Stimulated activated CD8-positive, alpha-beta memory T cell treated with anti-CD3 and anti-CD28 coated beads, Interleukin-12 subunit alpha, Interleukin-12 subunit beta, amount 100 ng/mL, for 1 hour (primary cell): ENCODE measurements around the gene PRSS2.

Experiments
- DNase-seq: peaks from one replicate; pipeline ENCODE4 v3.0.0-alpha.2; 2020; ENCODE audit warnings: low read depth

The PRSS2 gene

DNA sequence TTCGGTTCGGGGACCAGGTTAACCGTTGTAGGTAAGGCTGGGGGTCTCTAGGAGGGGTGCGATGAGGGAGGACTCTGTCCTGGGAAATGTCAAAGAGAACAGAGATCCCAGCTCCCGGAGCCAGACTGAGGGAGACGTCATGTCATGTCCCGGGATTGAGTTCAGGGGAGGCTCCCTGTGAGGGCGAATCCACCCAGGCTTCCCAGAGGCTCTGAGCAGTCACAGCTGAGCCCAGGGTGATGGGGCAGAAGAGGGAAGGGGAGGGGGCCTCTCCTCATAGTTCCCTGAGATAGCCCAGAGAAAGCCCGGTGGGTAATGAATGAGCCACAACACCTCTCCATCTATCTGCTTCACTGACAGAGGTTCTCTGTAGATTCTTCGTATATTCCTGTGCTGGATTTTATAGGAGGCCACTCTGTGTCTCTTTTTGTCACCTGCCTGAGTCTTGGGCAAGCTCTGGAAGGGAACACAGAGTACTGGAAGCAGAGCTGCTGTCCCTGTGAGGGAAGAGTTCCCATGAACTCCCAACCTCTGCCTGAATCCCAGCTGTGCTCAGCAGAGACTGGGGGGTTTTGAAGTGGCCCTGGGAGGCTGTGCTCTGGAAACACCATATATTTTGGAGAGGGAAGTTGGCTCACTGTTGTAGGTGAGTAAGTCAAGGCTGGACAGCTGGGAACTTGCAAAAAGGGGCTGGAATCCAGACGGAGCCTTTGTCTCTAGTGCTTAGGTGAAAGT is 16.4 kb downstream of the PRSS2 start:
- no peak for DNase-seq

DNA sequence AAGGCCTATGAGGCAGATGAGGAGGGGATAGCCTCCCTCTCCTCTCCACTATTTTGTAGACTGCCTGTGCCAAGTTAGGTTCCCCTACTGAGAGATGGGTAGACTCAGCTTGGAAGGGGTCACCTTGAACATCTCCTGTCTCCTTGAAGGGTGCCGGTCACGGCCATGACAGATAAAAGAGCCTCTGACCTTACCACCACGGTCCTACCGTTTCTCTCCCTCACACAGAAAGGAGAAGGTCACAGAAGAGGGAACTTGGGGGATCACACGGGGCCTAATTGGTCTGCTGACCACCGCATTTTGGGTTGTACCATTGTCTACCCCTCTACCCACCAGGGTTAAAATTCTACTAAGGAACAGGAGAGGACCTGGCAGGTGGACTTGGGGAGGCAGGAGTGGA is 17.0 kb downstream of the PRSS2 start:
- no peak for DNase-seq

DNA sequence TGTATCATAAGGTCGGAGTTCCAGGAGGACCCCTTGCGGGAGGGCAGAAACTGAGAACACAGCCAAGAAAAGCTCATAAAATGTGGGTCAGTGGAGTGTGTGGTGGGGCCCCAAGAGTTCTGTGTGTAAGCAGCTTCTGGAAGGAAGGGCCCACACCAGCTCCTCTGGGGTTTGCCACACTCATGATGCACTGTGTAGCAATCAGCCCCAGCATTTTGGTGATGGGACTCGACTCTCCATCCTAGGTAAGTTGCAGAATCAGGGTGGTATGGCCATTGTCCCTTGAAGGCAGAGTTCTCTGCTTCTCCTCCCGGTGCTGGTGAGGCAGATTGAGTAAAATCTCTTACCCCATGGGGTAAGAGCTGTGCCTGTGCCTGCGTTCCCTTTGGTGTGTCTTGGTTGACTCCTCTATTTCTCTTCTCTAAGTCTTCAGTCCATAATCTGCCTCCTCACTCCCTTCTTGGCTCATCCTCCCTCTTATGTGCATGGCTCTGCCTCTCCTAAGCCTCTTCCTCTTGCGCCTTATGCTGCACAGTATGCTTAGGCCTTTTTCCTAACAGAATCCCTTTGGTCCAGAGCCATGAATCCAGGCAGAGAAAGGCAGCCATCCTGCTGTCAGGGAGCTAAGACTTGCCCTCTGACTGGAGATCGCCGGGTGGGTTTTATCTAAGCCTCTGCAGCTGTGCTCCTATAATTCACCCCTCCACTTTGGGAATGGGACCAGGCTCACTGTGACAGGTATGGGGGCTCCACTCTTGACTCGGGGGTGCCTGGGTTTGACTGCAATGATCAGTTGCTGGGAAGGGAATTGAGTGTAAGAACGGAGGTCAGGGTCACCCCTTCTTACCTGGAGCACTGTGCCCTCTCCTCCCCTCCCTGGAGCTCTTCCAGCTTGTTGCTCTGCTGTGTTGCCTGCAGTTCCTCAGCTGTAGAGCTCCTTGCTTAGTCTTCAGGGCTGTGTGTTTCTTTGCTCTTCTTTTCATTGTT is 17.8 kb downstream of the PRSS2 start:
- DNase-seq = no peak

DNA sequence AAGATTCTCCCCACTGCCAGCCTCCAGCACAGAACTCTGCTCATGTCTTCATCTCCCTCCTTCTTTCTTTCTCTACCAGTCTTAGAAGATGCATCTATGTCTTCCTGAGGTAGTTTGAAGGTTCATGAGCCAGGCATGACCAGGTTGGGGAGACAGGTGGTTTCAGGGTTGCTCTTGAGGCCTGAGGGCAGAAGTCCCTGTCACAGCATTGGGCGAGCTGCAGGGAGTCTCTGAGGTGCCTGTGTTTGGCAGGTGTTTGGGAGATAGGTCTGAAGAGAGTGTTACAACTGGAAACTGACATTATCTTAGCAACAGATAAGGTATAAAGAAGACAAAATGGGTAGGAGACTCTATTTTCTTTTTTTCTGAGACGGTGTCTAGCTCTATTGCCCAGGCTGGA is 18.7 kb downstream of the PRSS2 start:
- no peak for DNase-seq

DNA sequence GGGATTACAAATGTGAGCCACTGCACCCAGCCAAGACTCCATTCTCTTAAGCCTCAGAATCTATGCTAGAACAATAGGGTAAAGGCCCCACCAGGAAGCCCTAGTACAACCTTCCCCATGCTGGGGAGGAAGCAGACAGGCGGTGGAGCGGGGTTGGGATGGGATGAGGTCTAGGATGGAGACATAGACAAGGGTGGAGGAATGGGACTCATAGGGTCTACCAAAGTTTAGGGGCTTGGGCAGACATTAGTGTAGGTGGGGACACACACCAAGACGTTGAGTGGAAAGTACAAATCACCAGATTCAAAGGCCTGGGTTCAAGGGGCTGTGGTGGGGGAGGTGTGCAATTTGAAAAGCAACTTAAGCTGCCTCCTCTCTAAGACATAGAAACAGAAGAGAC is 19.3 kb downstream of the PRSS2 start:
- no peak for DNase-seq

DNA sequence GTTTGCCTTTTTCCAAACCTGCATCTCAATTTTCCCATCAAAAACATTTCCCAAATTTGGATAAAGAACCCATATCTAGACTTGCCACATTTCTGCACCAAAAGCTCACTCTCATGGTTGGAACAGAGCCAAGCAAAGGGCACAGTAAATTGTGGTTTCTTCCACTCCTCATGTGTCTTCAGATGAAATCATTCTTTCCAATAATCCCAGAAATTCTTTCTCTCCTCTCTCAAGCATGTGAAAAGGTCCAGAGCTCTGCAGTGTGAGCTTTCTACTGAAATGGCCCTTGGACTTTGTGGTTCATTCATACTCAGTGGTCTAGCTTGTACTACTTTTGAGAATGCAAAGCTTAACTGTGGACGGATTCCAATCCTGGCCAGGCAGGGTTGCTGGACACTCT is 19.8 kb downstream of the PRSS2 start:
- DNase-seq = no peak

DNA sequence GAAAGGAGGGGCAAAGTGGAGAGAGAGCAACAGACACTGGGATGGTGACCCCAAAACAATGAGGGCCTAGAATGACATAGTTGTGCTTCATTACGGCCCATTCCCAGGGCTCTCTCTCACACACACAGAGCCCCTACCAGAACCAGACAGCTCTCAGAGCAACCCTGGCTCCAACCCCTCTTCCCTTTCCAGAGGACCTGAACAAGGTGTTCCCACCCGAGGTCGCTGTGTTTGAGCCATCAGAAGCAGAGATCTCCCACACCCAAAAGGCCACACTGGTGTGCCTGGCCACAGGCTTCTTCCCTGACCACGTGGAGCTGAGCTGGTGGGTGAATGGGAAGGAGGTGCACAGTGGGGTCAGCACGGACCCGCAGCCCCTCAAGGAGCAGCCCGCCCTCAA is 20.7 kb downstream of the PRSS2 start:
- no peak for DNase-seq

DNA sequence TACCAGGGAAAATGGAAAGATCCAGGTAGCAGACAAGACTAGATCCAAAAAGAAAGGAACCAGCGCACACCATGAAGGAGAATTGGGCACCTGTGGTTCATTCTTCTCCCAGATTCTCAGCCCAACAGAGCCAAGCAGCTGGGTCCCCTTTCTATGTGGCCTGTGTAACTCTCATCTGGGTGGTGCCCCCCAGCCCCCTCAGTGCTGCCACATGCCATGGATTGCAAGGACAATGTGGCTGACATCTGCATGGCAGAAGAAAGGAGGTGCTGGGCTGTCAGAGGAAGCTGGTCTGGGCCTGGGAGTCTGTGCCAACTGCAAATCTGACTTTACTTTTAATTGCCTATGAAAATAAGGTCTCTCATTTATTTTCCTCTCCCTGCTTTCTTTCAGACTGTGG is 21.4 kb downstream of the PRSS2 start:
- no peak for DNase-seq

DNA sequence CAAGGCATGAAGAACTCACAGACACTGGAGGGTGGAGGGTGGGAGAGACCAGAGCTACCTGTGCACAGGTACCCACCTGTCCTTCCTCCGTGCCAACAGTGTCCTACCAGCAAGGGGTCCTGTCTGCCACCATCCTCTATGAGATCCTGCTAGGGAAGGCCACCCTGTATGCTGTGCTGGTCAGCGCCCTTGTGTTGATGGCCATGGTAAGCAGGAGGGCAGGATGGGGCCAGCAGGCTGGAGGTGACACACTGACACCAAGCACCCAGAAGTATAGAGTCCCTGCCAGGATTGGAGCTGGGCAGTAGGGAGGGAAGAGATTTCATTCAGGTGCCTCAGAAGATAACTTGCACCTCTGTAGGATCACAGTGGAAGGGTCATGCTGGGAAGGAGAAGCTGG is 21.8 kb downstream of the PRSS2 start:
- DNase-seq = no peak

DNA sequence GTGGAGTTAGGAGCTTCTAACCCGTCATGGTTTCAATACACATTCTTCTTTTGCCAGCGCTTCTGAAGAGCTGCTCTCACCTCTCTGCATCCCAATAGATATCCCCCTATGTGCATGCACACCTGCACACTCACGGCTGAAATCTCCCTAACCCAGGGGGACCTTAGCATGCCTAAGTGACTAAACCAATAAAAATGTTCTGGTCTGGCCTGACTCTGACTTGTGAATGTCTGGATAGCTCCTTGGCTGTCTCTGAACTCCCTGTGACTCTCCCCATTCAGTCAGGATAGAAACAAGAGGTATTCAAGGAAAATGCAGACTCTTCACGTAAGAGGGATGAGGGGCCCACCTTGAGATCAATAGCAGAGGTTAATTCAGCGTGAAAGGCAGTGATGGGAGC is 22.4 kb downstream of the PRSS2 start:
- DNase-seq = no peak

DNA sequence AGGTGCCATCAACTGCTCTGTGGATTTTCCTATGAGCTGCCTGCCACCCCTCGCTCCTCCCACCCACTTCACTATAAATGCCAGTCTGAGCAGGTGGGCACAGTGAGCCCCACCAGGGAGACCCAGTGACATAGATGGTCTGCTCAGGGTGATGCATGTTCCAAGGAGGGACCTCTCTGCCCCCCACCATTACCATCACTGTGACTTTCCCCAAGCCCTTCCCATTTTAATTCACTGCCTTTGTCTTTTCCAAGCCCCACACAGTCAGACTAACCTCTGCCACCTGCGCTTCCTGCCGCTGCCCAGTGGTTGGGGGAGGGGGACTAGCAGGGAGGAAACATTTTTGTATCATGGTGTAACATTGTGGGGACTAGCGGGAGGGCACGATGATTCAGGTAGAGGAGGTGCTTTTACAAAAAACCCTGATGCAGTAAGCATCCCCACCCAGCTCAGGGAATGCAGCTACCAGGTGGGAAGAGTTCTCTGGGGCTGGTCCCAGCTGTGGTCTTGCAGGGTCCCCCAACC is 24.6 kb downstream of the PRSS2 start:
- no peak for DNase-seq

DNA sequence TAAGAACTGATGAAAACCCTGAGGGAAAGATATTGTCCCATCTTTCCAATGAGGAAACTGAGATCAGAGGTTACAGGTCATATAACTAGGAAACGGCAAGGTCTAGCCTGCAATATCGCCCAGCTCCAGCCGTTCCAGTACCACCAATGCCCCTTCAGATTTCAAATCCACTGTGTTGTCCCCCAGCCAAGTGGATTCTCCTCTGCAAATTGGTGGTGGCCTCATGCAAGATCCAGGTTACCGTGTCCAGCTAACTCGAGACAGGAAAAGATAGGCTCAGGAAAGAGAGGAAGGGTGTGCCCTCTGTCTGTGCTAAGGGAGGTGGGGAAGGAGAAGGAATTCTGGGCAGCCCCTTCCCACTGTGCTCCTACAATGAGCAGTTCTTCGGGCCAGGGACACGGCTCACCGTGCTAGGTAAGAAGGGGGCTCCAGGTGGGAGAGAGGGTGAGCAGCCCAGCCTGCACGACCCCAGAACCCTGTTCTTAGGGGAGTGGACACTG is 25.3 kb downstream of the PRSS2 start:
- DNase-seq = no peak

DNA sequence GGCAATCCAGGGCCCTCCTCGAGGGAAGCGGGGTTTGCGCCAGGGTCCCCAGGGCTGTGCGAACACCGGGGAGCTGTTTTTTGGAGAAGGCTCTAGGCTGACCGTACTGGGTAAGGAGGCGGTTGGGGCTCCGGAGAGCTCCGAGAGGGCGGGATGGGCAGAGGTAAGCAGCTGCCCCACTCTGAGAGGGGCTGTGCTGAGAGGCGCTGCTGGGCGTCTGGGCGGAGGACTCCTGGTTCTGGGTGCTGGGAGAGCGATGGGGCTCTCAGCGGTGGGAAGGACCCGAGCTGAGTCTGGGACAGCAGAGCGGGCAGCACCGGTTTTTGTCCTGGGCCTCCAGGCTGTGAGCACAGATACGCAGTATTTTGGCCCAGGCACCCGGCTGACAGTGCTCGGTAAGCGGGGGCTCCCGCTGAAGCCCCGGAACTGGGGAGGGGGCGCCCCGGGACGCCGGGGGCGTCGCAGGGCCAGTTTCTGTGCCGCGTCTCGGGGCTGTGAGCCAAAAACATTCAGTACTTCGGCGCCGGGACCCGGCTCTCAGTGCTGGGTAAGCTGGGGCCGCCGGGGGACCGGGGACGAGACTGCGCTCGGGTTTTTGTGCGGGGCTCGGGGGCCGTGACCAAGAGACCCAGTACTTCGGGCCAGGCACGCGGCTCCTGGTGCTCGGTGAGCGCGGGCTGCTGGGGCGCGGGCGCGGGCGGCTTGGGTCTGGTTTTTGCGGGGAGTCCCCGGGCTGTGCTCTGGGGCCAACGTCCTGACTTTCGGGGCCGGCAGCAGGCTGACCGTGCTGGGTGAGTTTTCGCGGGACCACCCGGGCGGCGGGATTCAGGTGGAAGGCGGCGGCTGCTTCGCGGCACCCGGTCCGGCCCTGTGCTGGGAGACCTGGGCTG is 26.0 kb downstream of the PRSS2 start:
- no peak for DNase-seq

DNA sequence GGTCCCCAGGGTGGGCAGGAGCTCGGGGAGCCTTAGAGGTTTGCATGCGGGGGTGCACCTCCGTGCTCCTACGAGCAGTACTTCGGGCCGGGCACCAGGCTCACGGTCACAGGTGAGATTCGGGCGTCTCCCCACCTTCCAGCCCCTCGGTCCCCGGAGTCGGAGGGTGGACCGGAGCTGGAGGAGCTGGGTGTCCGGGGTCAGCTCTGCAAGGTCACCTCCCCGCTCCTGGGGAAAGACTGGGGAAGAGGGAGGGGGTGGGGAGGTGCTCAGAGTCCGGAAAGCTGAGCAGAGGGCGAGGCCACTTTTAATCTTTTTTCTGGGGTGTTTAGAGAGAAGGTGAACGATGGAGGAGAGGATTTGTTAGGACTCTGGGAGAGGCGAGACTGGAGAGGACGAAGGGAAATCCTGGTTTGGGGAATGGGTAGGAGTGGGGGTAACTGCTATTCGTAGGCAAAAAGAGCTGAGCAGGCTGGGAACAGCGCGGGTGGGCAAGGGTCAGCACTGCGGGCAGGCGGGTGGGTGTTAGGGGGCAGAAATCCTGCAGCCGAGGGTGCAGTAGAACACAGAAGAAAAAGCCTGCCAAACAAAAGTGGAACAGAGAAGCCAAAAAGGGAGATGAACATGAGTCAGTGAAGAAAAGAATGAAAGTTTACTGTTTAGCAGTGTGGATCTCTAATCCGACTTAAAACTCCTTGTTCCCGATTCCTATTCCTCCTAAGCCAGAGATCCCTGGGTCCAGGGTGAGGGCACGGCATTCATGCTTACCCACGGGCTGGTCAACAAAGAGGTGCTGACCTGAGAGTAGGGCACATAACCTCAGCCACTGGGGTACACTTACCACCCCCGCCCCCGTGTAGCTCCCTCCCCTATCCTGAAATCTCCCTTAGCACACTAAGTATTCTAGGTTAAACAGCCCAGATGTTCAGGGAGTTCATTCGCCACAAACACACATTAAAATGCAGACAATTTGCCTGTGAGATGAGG is 26.9 kb downstream of the PRSS2 start:
- no peak for DNase-seq

DNA sequence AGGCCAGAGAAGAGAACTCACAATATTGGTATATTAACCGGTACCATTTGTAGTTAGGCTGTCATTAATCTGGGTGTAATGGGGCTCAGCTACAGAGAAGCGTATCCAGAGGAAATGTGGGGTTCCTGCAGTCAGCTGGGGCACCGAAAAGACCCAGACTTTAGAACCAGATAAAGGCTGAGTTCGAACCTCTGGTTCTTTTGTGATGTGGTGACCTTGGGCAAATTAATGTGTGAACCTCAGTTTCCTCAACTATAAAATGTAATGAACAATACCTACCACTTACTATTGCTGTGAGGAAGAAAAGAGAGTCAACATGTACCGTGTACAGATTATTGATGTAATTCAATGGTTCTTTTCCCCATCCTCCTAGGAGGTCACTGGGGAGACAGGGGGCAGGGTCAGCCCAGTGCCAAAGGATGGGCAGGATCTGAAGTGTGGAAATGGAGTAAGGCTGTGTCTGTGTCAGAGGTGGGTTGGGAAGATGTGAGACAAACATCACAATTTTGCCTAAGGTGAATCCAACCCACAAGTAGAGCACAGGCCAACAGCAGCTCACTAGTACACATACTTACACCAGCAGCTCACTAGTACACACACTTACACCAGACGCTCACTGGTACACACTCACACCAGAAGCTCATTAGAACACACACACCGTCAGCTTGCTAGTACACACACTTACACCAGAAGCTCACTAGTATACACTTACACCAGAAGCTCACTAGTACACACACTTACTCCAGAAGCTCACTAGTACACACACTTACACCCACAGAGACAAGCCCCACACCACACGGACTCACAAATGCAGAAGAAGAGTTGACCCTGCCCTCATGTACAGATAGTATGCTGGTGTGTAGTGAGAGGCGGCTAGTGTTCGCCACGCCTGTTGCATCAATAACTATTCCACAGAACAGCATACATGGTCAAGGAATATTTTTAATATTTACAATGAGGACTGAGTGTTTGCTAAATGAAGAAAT is 28.0 kb downstream of the PRSS2 start:
- no peak for DNase-seq

DNA sequence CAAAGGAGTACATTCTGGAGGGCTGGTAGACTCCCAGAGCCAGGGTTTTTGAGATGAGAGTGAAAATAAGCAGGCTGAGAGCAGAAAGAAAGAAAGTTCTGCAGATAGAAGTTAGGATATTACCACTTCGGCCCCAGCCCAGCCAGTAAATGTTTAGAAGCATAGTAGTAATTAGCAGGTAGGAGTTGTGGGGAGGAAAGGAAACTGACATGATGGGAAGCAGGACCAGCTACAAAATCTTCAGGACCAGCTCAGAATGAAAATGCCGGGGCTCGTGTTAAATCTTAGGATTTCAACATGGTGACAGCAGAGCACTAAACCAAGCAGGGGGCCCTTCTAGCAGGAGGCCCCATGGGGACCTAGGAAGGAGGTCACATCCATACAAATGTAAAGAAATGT is 28.7 kb downstream of the PRSS2 start:
- DNase-seq = no peak

DNA sequence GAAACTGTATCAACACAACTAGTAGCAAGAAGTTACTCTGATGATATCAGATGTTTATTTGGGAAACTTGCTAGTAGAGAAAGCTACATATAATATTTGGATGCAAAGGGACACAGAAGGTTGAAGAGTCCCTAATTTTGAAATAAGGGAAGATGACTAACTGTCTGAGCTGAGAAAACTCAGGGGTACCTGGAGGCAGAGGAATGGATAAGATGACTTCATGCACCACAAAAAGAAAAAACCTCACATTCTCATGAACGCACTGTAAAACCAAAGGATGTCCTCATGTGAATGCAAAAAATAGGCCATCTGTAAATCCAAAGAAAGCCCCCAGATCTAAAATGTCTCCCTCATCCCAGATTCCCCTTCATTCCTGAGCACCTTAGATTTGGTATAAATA is 29.3 kb downstream of the PRSS2 start:
- no peak for DNase-seq

DNA sequence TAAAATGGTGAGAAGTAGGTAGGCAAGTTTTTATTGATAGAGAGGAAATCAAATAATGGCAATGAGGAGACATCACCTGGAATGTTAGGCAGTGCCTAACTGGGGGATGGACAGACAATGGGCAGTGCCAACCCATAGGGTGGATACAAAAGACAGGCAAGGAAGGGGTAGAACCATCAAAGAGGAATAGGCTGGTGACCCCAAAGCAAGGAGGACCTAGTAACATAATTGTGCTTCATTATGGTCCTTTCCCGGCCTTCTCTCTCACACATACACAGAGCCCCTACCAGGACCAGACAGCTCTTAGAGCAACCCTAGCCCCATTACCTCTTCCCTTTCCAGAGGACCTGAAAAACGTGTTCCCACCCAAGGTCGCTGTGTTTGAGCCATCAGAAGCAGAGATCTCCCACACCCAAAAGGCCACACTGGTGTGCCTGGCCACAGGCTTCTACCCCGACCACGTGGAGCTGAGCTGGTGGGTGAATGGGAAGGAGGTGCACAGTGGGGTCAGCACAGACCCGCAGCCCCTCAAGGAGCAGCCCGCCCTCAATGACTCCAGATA is 30.0 kb downstream of the PRSS2 start:
- DNase-seq = no peak
